ENCODE results near the gene CPNE5.

The CPNE5 gene

DNA sequence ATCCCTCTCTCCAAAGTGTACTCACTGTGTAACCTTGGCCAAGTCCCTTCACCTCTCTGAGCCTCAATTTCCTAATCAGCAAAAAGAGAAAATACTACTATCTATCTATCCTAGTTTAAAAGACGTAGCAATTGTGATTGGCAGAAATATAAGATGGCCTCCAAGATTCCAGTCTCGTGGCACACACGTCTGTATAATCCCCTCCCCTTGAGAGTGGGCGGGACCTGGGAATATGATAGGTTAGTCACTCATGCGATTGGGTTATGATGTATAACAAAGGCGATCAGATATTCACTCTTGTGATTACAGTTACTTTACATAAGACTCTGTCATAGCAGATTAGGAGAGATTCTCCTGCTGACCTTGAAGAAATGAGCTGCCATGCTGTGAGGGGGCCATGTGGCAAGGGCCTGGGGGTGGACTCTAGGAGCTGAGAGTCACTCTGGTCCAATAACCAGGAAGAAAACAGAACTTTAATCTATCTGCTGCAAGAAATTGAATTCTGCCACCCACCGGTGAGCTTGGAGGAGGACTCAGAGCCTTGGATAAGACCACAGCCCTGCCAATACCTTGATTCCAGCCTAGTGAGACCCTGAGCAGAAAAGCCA, 6.0 kb downstream of the CPNE5 start:
- Histone ChIP-seq H3K9me3 (ENCODE audit: control insufficient read depth, insufficient read depth, low read depth, low read length) (peaks cover 4% of the 10 kb centered on the region; the same call in 1 of the 2 replicates), H3K27ac (ENCODE audit: low read depth, low read length) (no peak overlapping the region), H3K27me3 (ENCODE audit: control insufficient read depth, insufficient read depth, low read length) (peaks cover 35% of the 10 kb centered on the region), H3K36me3 (ENCODE audit: control insufficient read depth, insufficient read depth, low read length) (no peaks in the 10 kb centered on the region), H3K9ac (ENCODE audit: low read length) (no peak overlapping the region), H3K4me3 (ENCODE audit: low read depth, low read length) (no peak overlapping the region), H3K4me1 (ENCODE audit: control insufficient read depth, insufficient read depth, low read length) (peaks cover 11% of the 10 kb centered on the region)

- no peak overlapping the region for H3K4me3 ChIP-seq (ENCODE audit: low read depth, low read length)
Observed at GRCh38 chr6:36832313-36832712, 6.9 kb downstream of the CPNE5 start.

GRCh38 chr6:36830577-36830976, 8.7 kb downstream of the CPNE5 start:
- Histone ChIP-seq H3K4me1 (ENCODE audit: control insufficient read depth, insufficient read depth, low read length) (peaks cover 14% of the 10 kb centered on the region), H3K27me3 (ENCODE audit: control insufficient read depth, insufficient read depth, low read length) (peaks cover 8% of the 10 kb centered on the region; the same call in 1 of the 2 replicates), H3K27ac (ENCODE audit: low read depth, low read length) (no peak overlapping the region), H3K9me3 (ENCODE audit: control insufficient read depth, insufficient read depth, low read depth, low read length) (peaks cover 4% of the 10 kb centered on the region; the same call in 1 of the 2 replicates), H3K9ac (ENCODE audit: low read length) (no peak overlapping the region), H3K36me3 (ENCODE audit: control insufficient read depth, insufficient read depth, low read length) (no peaks in the 10 kb centered on the region), H3K4me3 (ENCODE audit: low read depth, low read length) (no peak overlapping the region)

More at GRCh38 chr6:36832313-36832712, 6.9 kb downstream of the CPNE5 start:
- H3K36me3 ChIP-seq (ENCODE audit: control insufficient read depth, insufficient read depth, low read length) = no peaks in the 10 kb centered on the region
- no peak overlapping the region for H3K9ac ChIP-seq (ENCODE audit: low read length)
- H3K27ac ChIP-seq (ENCODE audit: low read depth, low read length) = no peak overlapping the region
- peaks cover 26% of the 10 kb centered on the region for H3K27me3 ChIP-seq (ENCODE audit: control insufficient read depth, insufficient read depth, low read length)
- peaks cover 11% of the 10 kb centered on the region for H3K4me1 ChIP-seq (ENCODE audit: control insufficient read depth, insufficient read depth, low read length)
- H3K9me3 ChIP-seq (ENCODE audit: control insufficient read depth, insufficient read depth, low read depth, low read length) = peaks cover 4% of the 10 kb centered on the region; the same call in 1 of the 2 replicates

- no peak overlapping the region for H3K27ac ChIP-seq (ENCODE audit: low read depth, low read length)
Observed at GRCh38 chr6:36829919-36830544, 9.2 kb downstream of the CPNE5 start.

GRCh38 chr6:36827261-36828079, 11.8 kb downstream of the CPNE5 start:
- H3K27me3 ChIP-seq (ENCODE audit: control insufficient read depth, insufficient read depth, low read length) = no peaks in the 10 kb centered on the region
- H3K36me3 ChIP-seq (ENCODE audit: control insufficient read depth, insufficient read depth, low read length) = no peaks in the 10 kb centered on the region
- H3K4me1 ChIP-seq (ENCODE audit: control insufficient read depth, insufficient read depth, low read length) = peaks cover 8% of the 10 kb centered on the region; the same call in 1 of the 2 replicates
- no peak overlapping the region for H3K27ac ChIP-seq (ENCODE audit: low read depth, low read length)
- no peaks in the 10 kb centered on the region for H3K9me3 ChIP-seq (ENCODE audit: control insufficient read depth, insufficient read depth, low read depth, low read length)
- no peak overlapping the region for H3K9ac ChIP-seq (ENCODE audit: low read length)
- no peak overlapping the region for H3K4me3 ChIP-seq (ENCODE audit: low read depth, low read length)

More at GRCh38 chr6:36829919-36830544, 9.2 kb downstream of the CPNE5 start:
- Histone ChIP-seq H3K27me3 (ENCODE audit: control insufficient read depth, insufficient read depth, low read length) (peaks cover 3% of the 10 kb centered on the region; the same call in 1 of the 2 replicates), H3K36me3 (ENCODE audit: control insufficient read depth, insufficient read depth, low read length) (no peaks in the 10 kb centered on the region), H3K4me1 (ENCODE audit: control insufficient read depth, insufficient read depth, low read length) (peaks cover 11% of the 10 kb centered on the region), H3K4me3 (ENCODE audit: low read depth, low read length) (no peak overlapping the region), H3K9me3 (ENCODE audit: control insufficient read depth, insufficient read depth, low read depth, low read length) (peaks cover 4% of the 10 kb centered on the region; the same call in 1 of the 2 replicates), H3K9ac (ENCODE audit: low read length) (no peak overlapping the region)

GRCh38 chr6:36826520-36827227, 12.6 kb downstream of the CPNE5 start:
- Histone ChIP-seq H3K4me3 (ENCODE audit: low read depth, low read length) (no peak overlapping the region), H3K27ac (ENCODE audit: low read depth, low read length) (no peak overlapping the region), H3K9me3 (ENCODE audit: control insufficient read depth, insufficient read depth, low read depth, low read length) (no peaks in the 10 kb centered on the region), H3K36me3 (ENCODE audit: control insufficient read depth, insufficient read depth, low read length) (no peaks in the 10 kb centered on the region), H3K27me3 (ENCODE audit: control insufficient read depth, insufficient read depth, low read length) (no peaks in the 10 kb centered on the region), H3K4me1 (ENCODE audit: control insufficient read depth, insufficient read depth, low read length) (peaks cover 9% of the 10 kb centered on the region; the same call in 1 of the 2 replicates), H3K9ac (ENCODE audit: low read length) (no peak overlapping the region)

DNA sequence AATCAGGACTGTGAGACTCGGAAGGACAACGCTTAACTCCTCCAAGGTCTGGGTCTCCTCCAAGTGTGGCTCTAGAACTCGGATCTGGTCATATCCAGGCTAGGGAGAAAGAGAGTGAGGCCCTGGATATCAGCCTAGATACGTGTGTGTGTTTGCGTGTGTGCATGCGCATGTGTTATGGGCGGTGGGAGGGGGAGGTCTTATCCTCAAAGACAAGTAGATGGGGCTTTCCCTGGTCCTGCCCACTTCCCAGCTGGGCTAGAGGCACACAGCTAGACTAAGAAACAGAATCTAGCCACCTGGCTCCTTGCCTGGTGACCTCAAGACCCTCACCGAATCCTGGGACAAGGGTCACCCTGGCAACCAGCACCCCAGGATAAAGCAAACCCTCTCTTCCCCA, 13.2 kb downstream of the CPNE5 start:
- H3K9ac ChIP-seq (ENCODE audit: low read length) = no peak overlapping the region
- no peak overlapping the region for H3K4me3 ChIP-seq (ENCODE audit: low read depth, low read length)
- H3K27me3 ChIP-seq (ENCODE audit: control insufficient read depth, insufficient read depth, low read length) = no peaks in the 10 kb centered on the region
- H3K4me1 ChIP-seq (ENCODE audit: control insufficient read depth, insufficient read depth, low read length) = peaks cover 16% of the 10 kb centered on the region
- H3K36me3 ChIP-seq (ENCODE audit: control insufficient read depth, insufficient read depth, low read length) = no peaks in the 10 kb centered on the region
- H3K27ac ChIP-seq (ENCODE audit: low read depth, low read length) = no peak overlapping the region
- no peaks in the 10 kb centered on the region for H3K9me3 ChIP-seq (ENCODE audit: control insufficient read depth, insufficient read depth, low read depth, low read length)

DNA sequence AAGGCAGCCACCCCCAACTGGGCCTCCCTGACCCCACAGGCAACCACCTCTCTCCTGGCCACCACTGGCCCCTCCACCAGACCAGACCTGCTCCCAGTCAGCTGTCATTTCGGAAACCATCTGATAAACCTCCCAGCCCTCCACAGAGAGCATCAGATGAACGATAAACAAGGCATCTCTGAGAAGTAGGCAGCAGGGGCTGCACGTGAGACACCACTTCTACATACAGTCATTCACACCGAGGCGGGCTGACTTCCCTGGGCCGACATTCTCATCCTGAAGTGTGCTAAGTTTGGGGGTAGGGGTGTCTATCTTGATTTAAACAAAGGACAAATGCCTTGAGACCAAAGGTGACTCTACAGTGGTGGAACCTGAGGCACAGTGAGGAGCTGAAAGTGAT, 13.8 kb downstream of the CPNE5 start:
- Histone ChIP-seq H3K9ac (ENCODE audit: low read length) (no peak overlapping the region), H3K4me3 (ENCODE audit: low read depth, low read length) (no peak overlapping the region), H3K36me3 (ENCODE audit: control insufficient read depth, insufficient read depth, low read length) (no peaks in the 10 kb centered on the region), H3K9me3 (ENCODE audit: control insufficient read depth, insufficient read depth, low read depth, low read length) (no peaks in the 10 kb centered on the region), H3K27ac (ENCODE audit: low read depth, low read length) (no peak overlapping the region), H3K27me3 (ENCODE audit: control insufficient read depth, insufficient read depth, low read length) (no peaks in the 10 kb centered on the region), H3K4me1 (ENCODE audit: control insufficient read depth, insufficient read depth, low read length) (peaks cover 18% of the 10 kb centered on the region)

GRCh38 chr6:36824253-36824652, 15.0 kb downstream of the CPNE5 start:
- Histone ChIP-seq H3K27me3 (ENCODE audit: control insufficient read depth, insufficient read depth, low read length) (no peaks in the 10 kb centered on the region), H3K27ac (ENCODE audit: low read depth, low read length) (no peak overlapping the region), H3K36me3 (ENCODE audit: control insufficient read depth, insufficient read depth, low read length) (no peaks in the 10 kb centered on the region), H3K9ac (ENCODE audit: low read length) (no peak overlapping the region), H3K4me1 (ENCODE audit: control insufficient read depth, insufficient read depth, low read length) (peaks cover 13% of the 10 kb centered on the region), H3K4me3 (ENCODE audit: low read depth, low read length) (no peak overlapping the region), H3K9me3 (ENCODE audit: control insufficient read depth, insufficient read depth, low read depth, low read length) (no peaks in the 10 kb centered on the region)

DNA sequence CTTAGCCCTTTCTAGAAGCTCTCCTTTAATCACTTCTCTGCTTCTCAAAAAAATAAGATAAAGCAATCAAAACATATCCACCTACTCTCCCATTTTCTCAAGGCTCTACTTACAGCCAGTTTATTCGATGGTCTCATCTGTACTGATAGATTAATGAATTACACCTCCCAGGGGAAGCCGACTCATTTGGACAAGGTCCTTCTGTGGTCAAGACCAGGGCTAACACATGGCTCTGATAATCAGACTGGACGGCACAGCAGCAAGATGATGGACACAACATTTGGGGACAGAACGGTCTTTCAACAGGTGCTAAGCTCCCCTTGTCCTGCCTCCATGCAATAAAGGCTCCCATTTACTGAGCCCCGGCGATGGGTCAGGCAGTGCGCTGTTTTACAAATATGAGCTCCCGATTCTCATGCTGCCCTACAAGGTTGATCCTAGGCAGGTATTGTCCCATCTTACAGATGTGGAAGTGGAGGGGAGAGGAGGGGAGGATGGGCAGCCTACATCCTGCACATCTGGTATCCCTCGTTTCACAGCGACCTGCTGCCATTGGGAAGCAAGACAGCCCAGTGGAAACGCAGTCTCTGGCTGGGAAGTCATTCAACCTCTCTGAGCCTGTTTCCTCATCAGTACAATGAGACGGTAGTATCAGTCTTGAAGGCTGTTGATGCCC, 15.7 kb downstream of the CPNE5 start:
- H3K4me1 ChIP-seq (ENCODE audit: control insufficient read depth, insufficient read depth, low read length) = peaks cover 13% of the 10 kb centered on the region

More for the DNA sequence above, 15.7 kb downstream of the CPNE5 start:
- Histone ChIP-seq H3K9me3 (ENCODE audit: control insufficient read depth, insufficient read depth, low read depth, low read length) (no peaks in the 10 kb centered on the region), H3K4me3 (ENCODE audit: low read depth, low read length) (no peak overlapping the region), H3K27me3 (ENCODE audit: control insufficient read depth, insufficient read depth, low read length) (no peaks in the 10 kb centered on the region), H3K9ac (ENCODE audit: low read length) (no peak overlapping the region), H3K27ac (ENCODE audit: low read depth, low read length) (no peak overlapping the region), H3K36me3 (ENCODE audit: control insufficient read depth, insufficient read depth, low read length) (no peaks in the 10 kb centered on the region)
